Measurements from ENCODE around the gene TMPRSS9.

Gene TMPRSS9

DNA sequence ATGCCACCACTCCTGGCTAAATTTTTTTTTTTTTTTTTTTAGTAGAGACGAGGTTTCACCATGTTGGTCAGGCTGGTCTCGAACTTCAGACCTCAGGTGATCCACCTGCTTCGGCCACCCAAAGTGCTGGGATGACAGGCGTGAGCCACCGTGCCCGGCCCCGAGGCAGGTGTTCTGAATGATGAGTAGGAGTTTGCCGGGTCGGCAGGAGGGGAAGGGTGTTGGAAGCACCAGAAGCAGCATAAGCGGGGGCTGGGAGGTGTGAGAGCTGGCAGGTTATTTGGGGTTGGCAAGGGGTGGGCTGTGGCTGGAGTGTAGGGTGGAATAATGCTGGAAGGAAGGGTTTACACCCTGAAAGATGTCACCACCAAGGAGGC, 29.8 kb upstream of the TMPRSS9 start:
- no peak for DNase-seq

DNA sequence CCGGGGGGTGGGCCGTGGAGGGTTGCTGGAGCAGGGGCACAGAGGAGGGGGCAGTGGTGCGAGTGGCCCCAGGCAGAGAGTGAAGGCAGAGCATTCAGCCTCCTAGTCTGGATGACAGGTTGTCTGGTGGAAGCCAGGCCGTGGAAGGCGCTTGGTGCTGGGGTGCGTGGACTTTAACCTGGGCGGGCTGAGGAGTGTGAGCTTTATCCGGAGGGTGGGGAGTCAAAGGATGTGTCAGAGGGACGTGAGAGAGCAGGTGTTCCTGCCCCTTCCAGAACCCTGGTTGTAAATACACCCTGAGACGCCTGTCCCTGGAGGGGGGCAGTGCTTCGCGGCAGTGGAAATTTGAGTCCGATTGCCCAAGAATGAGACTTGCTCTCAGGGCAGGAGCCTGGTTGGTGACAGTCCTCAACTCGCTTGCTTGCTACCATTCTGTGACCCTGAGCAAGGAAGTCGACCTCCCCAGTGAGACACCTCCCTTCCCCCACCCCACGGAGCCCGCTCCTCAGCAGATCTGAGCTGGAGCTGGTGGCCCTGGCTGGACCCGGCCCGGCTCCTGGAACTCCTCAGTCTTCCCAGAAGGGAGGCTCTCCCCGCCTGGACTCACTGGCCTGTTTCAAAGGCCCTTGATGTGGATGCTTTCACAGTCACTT, 29.3 kb upstream of the TMPRSS9 start:
- no peak for DNase-seq

DNA sequence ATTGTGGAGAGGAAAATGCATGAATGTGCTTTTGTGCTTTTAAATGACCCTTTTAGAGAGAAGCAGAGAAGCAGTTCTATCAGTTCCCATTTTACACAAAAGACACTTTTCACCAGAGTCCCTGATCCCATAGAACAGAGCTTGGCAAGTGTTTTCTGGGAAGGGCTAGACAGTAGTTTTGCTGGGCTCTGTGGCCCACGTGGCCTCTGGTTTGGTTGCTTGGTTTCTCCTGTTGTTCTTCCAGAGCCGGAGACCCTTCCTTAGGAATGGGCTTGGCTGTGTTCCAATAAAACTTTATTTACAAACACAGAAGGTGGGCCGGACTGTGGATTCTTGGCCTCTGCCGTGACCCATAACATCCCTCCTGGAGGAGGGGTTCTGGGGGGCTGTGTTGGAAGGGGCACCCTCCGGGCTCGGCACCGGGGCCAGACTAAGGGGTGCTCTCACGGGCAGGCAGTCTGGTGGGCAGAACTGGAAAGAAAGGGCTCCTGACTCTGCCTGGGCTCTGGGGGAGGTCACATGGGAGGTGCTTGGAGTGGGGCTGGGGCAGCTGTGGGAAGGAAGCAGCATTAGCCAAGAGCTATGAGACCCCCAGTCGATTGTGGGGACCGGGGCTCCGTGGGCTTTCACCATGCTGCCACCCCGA, 28.3 kb upstream of the TMPRSS9 start:
- no peak for DNase-seq

DNA sequence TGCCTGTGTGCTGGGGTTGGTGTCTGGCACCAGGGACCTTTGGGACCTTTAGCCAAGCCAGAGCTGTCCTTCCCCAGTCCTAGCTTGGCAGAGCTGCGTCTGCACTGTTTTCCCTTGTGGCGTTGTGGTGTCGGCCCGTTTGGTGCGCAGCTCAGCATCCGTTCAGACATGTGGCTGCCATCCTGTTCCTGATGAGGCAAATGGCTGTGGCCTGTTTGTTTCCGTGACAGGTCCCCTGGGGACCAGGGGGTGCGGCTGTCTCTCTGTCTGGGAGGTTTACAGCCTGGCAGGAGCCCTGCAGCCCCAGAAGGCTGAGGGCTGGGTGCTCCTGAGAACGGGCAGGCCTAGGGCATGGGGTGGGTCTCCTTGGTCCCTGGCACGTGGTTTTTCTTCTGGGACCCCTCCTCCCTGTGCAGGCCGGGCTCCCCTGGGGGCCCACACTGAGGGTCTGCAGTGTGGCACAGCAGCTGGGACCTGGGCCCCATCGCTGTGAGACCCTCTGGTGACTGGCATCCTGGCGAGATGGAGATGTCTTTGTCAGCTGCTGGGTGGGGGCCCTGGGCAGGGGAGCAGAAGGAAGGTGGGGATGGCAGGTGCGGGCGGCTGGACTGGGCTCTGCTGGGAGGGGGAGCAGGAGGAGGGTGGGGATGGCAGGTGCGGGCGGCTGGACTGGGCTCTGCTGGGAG, 27.6 kb upstream of the TMPRSS9 start:
- DNase-seq = peak in 2 of 4 experiments; percentile 29 to 47

DNA sequence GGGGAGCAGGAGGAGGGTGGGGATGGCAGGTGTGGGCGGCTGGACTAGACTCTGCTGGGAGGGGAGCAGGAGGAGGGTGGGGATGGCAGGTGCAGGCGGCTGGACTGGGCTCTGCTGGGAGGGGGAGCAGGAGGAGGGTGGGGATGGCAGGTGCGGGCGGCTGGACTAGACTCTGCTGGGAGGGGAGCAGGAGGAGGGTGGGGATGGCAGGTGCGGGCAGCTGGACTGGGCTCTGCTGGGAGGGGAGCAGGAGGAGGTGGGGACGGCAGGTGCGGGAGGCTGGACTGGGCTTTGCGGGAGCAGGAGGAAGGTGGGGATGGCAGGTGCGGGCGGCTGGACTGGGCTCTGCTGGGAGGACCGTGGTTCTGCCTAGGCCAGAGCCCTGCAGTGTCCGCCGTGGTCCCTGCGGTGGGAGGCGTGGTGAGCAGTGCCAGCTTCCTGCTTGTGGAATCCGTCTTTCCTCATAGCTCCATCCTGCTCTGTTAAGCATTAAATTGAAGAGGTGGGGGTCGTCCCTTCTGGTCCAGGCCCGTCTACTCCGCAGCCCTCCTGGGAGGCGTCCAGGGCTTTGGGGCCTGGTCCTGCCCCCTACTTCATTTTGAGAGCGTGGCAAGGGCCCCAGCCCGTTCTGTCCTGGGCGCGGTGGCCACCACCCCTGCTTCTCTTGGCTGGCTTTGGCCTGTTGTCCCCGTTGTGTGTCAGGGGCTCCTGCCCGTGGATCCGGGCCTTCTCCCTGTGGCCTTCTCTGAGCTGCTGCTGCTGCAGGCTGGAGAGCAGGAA, 26.8 kb upstream of the TMPRSS9 start:
- no peak for DNase-seq

DNA sequence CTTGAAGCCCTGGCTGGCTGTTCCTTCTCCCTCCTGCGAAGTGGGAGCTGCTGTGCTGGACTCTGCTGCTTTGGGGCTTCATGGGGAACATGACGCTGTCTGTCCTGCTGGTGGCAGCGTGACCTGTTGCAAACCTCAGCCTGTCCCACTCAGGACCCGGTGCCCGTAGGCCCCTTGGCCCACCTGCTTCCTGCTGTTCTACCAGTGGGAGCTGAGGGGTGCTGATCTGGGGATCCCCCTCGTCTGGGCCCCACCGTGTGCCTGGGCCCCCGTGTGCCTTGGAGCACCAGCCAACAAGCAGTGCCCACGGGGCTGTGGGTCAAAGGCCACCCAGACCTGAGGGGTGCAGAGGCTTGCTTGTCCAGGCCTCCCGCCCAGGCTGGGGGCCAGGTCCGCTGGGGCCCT, 26.3 kb upstream of the TMPRSS9 start:
- DNase-seq = no peak

DNA sequence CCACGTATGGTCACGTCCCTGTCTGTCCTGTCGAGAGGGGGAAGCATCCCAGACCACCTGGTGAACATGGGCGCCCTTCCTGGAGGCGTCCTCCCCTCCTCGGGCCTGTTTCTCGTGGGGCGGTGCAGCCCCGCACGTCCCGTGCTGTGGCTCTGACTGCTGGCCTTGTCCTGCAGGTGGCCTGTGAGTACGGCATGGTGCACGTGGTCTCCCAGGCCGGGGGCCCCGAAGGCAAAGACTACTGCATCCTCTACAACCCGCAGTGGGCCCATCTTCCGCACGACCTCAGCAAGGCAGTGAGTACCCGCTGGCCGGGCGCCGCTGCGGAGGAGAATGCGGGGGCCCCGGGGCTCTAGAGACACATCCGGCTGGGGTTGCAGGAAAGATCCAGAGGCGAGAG, 25.6 kb upstream of the TMPRSS9 start:
- DNase-seq = no peak

DNA sequence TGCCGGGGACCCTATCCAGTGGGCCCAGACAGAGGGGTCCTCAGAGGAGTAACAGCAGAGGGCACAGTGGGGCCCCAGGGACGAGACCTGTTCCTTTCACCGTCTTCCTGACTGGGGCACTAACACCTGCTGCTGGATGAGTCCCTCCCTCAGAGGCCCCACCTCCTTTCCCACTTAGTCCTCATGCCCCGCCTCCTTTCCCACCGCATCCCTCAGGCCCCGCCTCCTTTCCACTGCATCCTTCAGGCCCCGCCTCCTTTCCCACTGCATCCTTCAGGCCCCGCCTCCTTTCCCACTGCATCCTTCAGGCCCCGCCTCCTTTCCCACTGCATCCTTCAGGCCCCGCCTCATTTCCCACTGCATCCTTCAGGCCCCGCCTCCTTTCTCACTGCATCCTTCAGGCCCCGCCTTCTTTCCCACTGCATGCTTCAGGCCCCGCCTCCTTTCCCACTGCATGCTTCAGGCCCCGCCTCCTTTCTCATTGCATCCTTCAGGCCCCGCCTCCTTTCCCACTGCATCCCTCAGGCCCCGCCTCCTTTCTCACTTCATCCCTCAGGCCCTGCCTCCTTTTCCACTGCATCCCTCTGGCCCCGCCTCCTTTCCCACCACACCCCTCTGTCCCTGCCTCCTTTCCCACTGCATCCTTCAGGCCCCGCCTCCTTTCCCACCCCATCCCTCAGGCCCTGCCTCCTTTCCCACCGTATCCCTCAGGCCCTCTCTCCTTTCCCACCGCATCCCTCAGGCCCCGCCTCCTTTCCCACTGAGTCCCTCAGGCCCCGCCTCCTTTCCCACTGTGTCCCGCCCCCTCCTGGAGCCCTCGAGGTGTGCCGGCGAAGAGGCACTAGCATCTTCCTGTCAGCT, 24.8 kb upstream of the TMPRSS9 start:
- DNase-seq = no peak

DNA sequence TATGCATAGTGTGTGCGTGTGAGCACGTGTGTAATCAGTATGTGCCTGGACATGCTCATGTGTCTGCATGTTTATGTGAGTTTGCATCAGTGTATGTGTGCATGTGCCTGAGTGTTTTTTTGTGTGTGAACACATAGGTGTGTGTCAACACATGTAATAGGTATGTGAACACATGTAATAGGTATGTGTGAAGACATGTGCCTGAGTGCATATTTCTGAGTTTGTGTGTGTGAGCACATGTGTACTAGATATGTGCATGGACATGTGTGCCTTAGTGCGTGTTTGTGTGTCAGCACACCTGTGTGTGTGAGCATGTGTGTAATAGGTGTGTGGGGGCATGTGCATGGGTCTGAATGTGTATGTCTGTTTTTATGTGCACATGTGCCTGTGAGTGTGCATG, 24.2 kb upstream of the TMPRSS9 start:
- DNase-seq = no peak

DNA sequence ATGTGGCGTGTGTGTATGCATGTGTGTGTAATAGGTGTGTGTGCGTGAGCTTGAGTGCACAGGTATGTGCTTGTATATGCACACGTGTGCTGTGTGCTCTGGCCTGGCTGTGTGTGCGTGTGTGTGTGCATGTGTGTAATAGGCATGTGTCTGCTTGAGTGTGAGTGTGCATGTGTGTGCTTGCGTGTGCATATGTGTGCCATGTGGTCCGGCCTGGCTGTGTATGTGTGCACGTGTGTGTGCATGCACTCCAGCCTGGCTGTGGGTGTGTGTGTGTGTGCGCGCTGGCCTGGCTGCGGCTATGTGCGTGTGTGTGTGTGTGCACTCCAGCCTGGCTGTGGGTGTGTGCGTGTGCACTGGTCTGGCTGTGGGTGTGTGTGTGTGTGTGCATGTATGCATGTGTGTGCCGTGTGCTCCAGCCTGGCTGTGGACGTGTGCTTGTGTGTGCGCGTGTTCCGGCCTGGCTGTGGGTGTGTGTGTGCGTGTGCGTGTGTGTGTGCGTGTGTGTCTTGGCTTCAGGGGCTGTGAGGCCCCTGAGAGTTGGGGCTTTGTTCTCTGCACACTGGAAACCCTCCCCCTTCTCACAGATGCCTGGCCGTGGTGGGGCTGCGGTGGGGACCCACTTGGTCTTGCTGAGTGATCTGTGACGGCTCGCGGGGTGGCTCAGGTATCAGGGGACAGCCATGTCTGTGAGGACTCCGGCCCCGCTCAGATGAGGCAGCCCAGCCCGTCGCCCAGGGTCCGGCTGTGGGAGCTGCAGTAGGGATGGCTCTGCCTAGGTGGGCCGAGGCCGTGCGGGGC, 23.3 kb upstream of the TMPRSS9 start:
- DNase-seq = no peak

DNA sequence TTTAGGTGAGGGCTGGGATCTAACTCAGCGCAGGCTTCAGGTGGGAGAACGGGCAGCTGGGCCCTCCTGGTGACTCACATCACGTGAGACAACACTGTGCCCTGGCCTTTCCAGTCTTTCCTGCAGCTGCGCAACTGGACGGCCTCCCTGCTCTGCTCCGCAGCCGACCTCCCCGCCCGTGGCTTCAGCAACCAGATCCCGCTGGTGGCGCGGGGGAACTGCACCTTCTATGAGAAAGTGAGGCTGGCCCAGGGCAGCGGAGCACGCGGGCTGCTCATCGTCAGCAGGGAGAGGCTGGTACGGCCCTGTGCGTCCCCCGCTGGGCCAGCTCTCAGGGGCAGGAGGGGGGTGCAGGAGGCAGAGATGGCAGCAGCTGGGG, 22.7 kb upstream of the TMPRSS9 start:
- no peak for DNase-seq

DNA sequence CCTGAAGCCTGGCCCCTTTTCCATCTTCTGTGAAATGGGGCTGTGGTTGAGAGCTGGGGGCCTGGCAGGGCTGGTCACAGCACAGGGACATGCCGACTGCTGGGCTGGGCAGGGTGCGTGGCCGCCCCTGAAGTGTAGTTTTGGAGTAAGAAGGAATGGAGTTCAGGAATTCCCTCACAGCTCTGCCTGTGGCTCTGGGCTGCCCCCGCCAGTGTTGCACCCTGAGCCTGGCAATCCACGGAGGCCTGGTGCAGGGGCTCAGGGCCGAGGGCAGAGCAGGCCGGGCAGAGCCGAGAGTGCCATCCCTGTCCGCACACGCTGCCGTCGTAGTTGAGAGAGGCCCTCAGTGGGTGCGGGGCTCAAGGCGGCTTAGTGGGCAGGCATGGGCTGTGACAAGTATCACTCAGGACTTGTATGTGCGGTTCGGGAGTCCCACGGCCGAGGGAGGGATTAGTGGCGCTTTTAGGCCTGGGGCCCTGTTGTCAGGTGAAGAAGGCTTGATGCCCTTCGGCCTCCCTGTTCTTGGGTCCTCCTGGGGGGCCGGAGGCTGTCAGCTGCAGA, 21.9 kb upstream of the TMPRSS9 start:
- DNase-seq = no peak

DNA sequence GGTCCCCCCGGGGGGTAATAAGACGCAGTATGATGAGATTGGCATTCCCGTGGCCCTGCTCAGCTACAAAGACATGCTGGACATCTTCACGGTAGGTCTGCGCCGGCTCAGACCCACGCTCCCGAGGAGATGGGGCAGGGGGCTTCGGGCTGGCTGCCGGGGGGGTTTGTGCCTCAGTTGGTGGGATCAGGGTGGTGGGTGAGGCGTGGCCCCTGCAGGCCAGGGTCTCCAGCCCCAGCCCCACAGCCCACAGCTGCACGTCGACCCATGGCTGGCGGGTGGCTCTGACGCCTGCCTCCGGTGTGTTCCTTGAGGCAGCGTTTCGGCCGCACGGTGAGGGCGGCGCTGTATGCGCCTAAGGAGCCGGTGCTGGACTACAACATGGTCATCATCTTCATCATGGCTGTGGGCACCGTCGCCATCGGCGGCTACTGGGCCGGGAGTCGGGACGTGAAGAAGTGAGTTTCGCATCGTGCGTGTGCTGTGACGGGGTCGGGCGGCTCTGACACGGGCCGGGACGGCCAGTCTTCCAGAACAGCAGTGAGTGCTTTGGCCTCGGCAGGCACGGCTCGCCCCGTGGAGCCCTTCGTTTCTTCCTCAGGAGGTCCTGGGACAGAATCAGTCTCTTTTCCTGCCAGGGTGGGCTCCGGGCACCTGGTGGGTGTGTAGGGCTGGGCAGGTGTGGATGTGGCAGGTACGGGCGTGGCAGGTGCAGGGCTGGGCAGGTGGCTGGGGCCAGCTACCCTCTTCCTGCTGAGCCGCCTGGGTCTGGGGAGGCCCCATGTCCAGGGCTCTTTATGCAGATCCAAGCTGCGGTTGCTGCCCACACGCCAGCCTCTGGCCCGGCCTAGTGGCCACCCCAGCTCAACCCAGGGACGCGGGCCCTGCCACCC, 21.1 kb upstream of the TMPRSS9 start:
- no peak for DNase-seq

DNA sequence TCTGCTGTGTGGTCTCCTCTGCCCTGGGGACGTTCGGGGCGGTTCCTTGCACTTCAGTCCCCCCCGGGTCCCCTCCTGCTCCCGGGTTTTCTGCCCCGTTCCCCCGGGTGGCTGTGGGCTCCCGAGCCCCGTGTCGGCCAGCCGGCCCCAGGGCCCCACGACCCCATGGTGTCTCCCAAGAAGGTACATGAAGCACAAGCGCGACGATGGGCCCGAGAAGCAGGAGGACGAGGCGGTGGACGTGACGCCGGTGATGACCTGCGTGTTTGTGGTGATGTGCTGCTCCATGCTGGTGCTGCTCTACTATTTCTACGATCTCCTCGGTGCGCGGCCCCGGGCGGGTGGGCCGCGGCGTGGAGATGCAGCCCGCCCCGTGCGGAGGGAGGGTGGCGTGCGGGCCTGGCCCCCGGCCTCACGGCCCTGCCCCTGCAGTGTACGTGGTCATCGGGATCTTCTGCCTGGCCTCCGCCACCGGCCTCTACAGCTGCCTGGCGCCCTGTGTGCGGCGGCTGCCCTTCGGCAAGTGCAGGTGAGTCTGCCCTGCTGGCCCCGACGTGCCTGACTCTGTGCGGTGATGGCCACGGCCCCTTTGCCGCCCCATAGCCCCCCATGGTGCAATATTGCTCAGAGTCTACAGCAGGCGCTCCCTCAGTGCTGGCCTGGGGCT, 20.3 kb upstream of the TMPRSS9 start:
- DNase-seq = no peak

DNA sequence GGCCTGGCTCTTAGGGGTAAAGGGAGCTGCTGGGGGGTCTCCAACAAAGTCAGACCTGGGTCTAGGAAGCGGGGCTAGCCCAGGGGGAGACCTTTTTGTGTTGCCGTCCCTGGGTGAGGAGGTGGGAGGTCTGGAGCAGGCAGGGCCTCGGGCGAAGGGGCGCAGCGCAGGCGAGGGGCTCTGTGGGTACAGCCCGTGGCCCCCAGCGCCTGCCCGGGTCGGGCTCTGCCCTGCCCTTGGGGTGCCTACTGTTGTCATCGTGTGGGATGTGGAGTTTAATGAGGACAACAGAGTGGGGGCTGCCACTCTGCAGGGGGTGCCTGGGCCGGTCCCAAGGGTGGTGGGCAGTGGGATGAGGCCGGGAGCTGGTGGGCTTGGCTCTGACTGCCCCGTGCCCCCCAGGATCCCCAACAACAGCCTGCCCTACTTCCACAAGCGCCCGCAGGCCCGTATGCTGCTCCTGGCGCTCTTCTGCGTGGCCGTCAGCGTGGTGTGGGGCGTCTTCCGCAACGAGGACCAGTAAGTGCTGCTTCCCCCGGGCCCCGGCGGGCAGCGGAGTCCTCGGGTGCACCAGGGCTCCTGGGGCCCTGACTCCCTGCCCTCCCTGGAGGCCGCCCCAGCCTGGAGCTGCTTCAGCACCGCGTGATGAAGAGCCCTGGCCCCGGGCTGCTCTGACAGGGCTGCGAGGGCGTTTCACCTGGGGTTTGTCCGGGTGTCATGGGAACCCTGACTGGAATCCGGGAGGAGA, 19.4 kb upstream of the TMPRSS9 start:
- no peak for DNase-seq

DNA sequence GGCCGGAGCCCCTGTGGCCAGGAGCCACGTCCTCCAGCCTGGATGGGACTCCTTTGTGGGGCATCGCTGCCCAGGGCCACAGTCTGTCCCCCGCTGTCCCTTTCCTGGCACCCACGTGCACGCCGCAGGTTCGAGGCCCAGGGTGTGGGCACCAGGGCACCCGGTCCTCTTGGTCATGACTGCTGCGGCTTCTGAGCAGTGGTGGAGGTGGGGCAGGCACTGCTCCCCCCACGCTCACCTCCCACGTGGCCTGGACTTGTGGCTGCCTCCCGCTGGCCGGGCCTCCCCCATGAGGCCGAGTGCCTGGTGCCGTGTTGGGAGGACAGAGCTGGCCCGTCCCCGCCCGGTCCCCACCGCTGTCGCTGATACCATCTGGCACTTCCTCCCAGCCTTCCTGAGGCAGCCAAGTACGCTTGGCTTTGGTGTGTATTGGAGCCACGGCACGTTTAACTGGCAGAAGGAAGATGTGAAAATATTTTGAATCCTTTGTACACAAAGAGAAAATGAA, 18.8 kb upstream of the TMPRSS9 start:
- DNase-seq = no peak

DNA sequence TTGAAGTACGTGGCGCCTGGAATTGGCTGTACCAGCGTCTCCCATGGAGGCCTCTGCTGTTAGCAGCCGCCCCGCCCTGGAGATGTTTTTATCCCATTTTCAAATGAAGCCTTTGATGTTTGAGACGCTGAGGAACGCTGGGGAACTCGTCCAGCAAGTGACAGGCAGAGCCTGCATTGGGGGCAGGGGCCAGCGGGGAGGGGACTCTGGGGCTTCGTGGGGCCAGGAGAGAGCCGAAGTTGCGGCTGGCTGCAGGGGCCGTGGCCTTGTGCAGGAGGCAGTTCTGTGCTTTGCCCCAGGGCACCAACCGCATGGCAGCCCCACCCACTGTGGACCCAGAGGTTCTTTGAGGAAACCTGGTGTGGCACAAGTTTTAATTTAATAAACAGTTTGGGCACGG, 18.1 kb upstream of the TMPRSS9 start:
- no peak for DNase-seq

DNA sequence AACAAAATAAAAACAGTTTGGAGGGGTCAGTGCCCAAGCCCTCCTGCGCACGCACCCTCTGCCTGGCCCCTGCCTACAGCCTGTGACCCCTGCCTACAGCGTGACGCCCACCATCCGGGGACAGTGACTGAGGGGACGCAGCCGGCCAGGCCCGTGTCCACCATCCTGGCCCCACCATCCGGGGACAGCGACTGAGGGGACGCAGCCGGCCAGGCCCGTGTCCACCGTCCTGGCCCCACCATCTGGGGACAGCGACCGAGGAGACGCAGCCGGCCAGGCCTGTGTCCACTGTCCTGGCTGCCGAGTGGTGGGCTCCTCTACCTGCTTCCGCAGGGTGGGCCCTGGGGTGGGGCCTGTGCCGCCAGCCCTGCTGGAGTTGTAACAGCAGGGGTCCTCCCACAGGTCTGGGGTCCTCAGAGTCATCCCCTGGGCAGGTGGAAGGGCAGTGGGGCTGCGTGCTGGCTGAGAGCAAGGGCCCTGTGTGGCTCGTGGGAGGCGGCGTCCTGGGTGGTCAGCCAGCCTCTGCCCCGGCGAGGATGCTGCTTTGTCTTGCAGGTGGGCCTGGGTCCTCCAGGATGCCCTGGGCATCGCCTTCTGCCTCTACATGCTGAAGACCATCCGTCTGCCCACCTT, 17.3 kb upstream of the TMPRSS9 start:
- no peak for DNase-seq

Measured in activated naive CD4-positive, alpha-beta T cell (primary cell).